ENCODE results near the gene PDHA1.

Gene PDHA1

GRCh38 chrX:19377799-19378198 lies 34.1 kb downstream of the PDHA1 start:
- Histone ChIP-seq H4K20me1 (ENCODE audit: control insufficient read depth, insufficient read depth, low read depth, low read length) (no peaks in the 10 kb centered on the region), H3K4me1 (ENCODE audit: control insufficient read depth, low read length) (peaks cover 6% of the 10 kb centered on the region; the same call in 1 of the 2 replicates), H3K36me3 (ENCODE audit: control insufficient read depth, low read length) (no peaks in the 10 kb centered on the region), H3K79me2 (ENCODE audit: control insufficient read depth, low read length) (no peaks in the 10 kb centered on the region), H3K27ac (ENCODE audit: low read depth, low read length) (no peak overlapping the region), H3K4me2 (ENCODE audit: low read length) (no peak overlapping the region), H3K27me3 (ENCODE audit: control insufficient read depth, low read length) (no peaks in the 10 kb centered on the region), H3F3A (ENCODE audit: control insufficient read depth, insufficient read depth) (no peaks in the 10 kb centered on the region), H3K4me3 (ENCODE audit: low read length) (no peak overlapping the region), H3K9me2 (replicated peaks; ENCODE audit: control insufficient read depth, low read length) (no peaks in the 10 kb centered on the region), H3K9me3 (ENCODE audit: control insufficient read depth, insufficient read depth, low read length) (no peaks in the 10 kb centered on the region)
- no peak for TF ChIP-seq EZH2phosphoT487 (IDR thresholded peaks at IDR 0.05; ENCODE audit: borderline replicate concordance, low read length)
- no peak for TF ChIP-seq CTCF (IDR thresholded peaks at IDR 0.05; ENCODE audit: low read depth, low read length, poor library complexity, severe bottlenecking)

GRCh38 chrX:19381326-19381725 lies 37.6 kb downstream of the PDHA1 start:
- Histone ChIP-seq H3K9me2 (replicated peaks; ENCODE audit: control insufficient read depth, low read length) (no peaks in the 10 kb centered on the region), H4K20me1 (ENCODE audit: control insufficient read depth, insufficient read depth, low read depth, low read length) (no peaks in the 10 kb centered on the region), H3K79me2 (ENCODE audit: control insufficient read depth, low read length) (no peaks in the 10 kb centered on the region), H3K4me1 (ENCODE audit: control insufficient read depth, low read length) (no peaks in the 10 kb centered on the region), H3K27me3 (ENCODE audit: control insufficient read depth, low read length) (no peaks in the 10 kb centered on the region), H3K4me2 (ENCODE audit: low read length) (no peak overlapping the region), H3F3A (ENCODE audit: control insufficient read depth, insufficient read depth) (no peaks in the 10 kb centered on the region), H3K36me3 (ENCODE audit: control insufficient read depth, low read length) (no peaks in the 10 kb centered on the region), H3K27ac (ENCODE audit: low read depth, low read length) (no peak overlapping the region), H3K9me3 (ENCODE audit: control insufficient read depth, insufficient read depth, low read length) (no peaks in the 10 kb centered on the region), H3K4me3 (ENCODE audit: low read length) (no peak overlapping the region)
- TF ChIP-seq CTCF (IDR thresholded peaks at IDR 0.05; ENCODE audit: low read depth, low read length, poor library complexity, severe bottlenecking) = no peak
- no peak for TF ChIP-seq EZH2phosphoT487 (IDR thresholded peaks at IDR 0.05; ENCODE audit: borderline replicate concordance, low read length)

GRCh38 chrX:19382555-19383145 lies 38.9 kb downstream of the PDHA1 start:
- H3K4me2 ChIP-seq (ENCODE audit: low read length) = no peak overlapping the region
- H3K4me1 ChIP-seq (ENCODE audit: control insufficient read depth, low read length) = no peaks in the 10 kb centered on the region
- no peaks in the 10 kb centered on the region for H3K9me3 ChIP-seq (ENCODE audit: control insufficient read depth, insufficient read depth, low read length)
- H3K79me2 ChIP-seq (ENCODE audit: control insufficient read depth, low read length) = no peaks in the 10 kb centered on the region
- no peaks in the 10 kb centered on the region for H3K9me2 ChIP-seq (replicated peaks; ENCODE audit: control insufficient read depth, low read length)
- no peaks in the 10 kb centered on the region for H3F3A ChIP-seq (ENCODE audit: control insufficient read depth, insufficient read depth)
- H3K4me3 ChIP-seq (ENCODE audit: low read length) = no peak overlapping the region
- H3K27ac ChIP-seq (ENCODE audit: low read depth, low read length) = no peak overlapping the region
- peak; percentile 65 for TF ChIP-seq CTCF (IDR thresholded peaks at IDR 0.05; ENCODE audit: low read depth, low read length, poor library complexity, severe bottlenecking)
- no peak for TF ChIP-seq EZH2phosphoT487 (IDR thresholded peaks at IDR 0.05; ENCODE audit: borderline replicate concordance, low read length)
- H3K36me3 ChIP-seq (ENCODE audit: control insufficient read depth, low read length) = no peaks in the 10 kb centered on the region
- no peaks in the 10 kb centered on the region for H4K20me1 ChIP-seq (ENCODE audit: control insufficient read depth, insufficient read depth, low read depth, low read length)
- no peaks in the 10 kb centered on the region for H3K27me3 ChIP-seq (ENCODE audit: control insufficient read depth, low read length)
